K562 (cell line): ENCODE results near the gene C5orf47. TPM values are rescaled to one million over a fixed set of nuclear protein-coding genes. Genes with fewer than 3 reads are reported as not detected.

Experiments
- ATAC-seq: fragments of 200-7000 bp; cut with Tn5 transposase; 3 replicates; pipeline ENCODE4 v1.9.1; 2020; ENCODE audit warnings: moderate library complexity
- BruUV-seq: library from RNA; stranded (reverse); fragments of 400-500 nt; replicated peaks from 2 replicates; lab custom pipeline; 2021; lab: Mats Ljungman, UMichigan
- CTCF ChIA-PET: fragments of 300-600 bp; formaldehyde crosslinking; extraction: SDS; loops from one replicate; lab custom pipeline; 2021; ENCODE audit warnings: low intra/inter-chr PET ratio; lab: Yijun Ruan, JAX
- POLR2A ChIA-PET: fragments of 300-600, 350-650 bp; sonication (Branson Sonifier 250); formaldehyde crosslinking; extraction: SDS; loops from one replicate; lab custom pipeline; 2021; ENCODE audit warnings: antibody characterized with exemption, inconsistent platforms; lab: Yijun Ruan, JAX
- DNase-seq, 4 experiments: peaks; one replicate each; pipeline versions ENCODE4 v3.0.0 to v3.0.0-alpha.2; 2011 to 2018; ENCODE audit warnings: low spot score in 3 of 4, mixed read lengths in 3 of 4; ENCODE audit errors: extremely low read depth in 1 of 4
- FAIRE-seq: peaks from 2 replicates; lab custom pipeline; 2011; peaks lifted over from hg19 to GRCh38; lab: Jason Lieb, UNC
- H2AFZ ChIP-seq: 2 replicates; pipeline ENCODE4 v1.6.0; 2011; ENCODE audit warnings: low read depth, low read length, control low read depth, inconsistent platforms
- H3K27ac ChIP-seq: fragments of 200-600 bp; 3 replicates; pipeline ENCODE4 v1.8.0; 2011; ENCODE audit warnings: low read depth, mild to moderate bottlenecking, control low read depth, inconsistent platforms, low read length, moderate library complexity, mixed read lengths; ENCODE audit errors: extremely low read depth
- H3K27me3 ChIP-seq, 2 experiments: fragments of 300-600 bp in 1 of 2; 2 replicates in 1 of 2; 3 replicates in 1 of 2; pipeline versions ENCODE4 v1.6.0 to v1.8.0; 2011; ENCODE audit warnings: inconsistent platforms in 2 of 2, low read length in 2 of 2, mild to moderate bottlenecking in 1 of 2, mixed read lengths in 1 of 2, moderate library complexity in 1 of 2; ENCODE audit not compliant: control insufficient read depth in 2 of 2, insufficient read depth in 2 of 2
- H3K36me3 ChIP-seq: fragments of 300-600 bp; 3 replicates; pipeline ENCODE4 v1.8.0; 2011; ENCODE audit warnings: mild to moderate bottlenecking, low read length, inconsistent platforms; ENCODE audit not compliant: control insufficient read depth, insufficient read depth
- H3K4me1 ChIP-seq, 2 experiments: fragments of 200-600 bp in 1 of 2; replicated peaks in 1 of 2; 2 replicates in 1 of 2; 3 replicates in 1 of 2; pipeline versions ENCODE4 v1.5.1 to v1.8.0; 2011; ENCODE audit warnings: inconsistent platforms in 2 of 2, low read length in 2 of 2, mild to moderate bottlenecking in 1 of 2, mixed read lengths in 1 of 2, moderate library complexity in 1 of 2; ENCODE audit not compliant: control insufficient read depth in 2 of 2, insufficient read depth in 2 of 2
- H3K4me2 ChIP-seq: 2 replicates; pipeline ENCODE4 v1.6.1; 2011; ENCODE audit warnings: low read length, control low read depth, inconsistent platforms, mixed read lengths; ENCODE audit not compliant: insufficient read depth
- H3K4me3 ChIP-seq: fragments of 200-600 bp; sonication (generic), shearing (Covaris generic); 2 replicates; pipeline ENCODE4 v1.5.1; 2016; ENCODE audit warnings: control low read depth, inconsistent platforms
- H3K79me2 ChIP-seq: fragments of 200-600 bp; 3 replicates; pipeline ENCODE4 v1.8.0; 2011; ENCODE audit warnings: low read length, inconsistent platforms; ENCODE audit not compliant: control insufficient read depth, insufficient read depth
- H3K9ac ChIP-seq, 2 experiments: 2 replicates each; pipeline versions ENCODE4 v1.6.0 to v1.6.1; 2011; ENCODE audit warnings: low read depth in 2 of 2, low read length in 2 of 2, control low read depth in 1 of 2, inconsistent platforms in 1 of 2, mild to moderate bottlenecking in 1 of 2, mixed read lengths in 1 of 2; ENCODE audit not compliant: insufficient read depth in 1 of 2
- H3K9me1 ChIP-seq: one replicate; pipeline ENCODE4 v1.6.0; 2011; ENCODE audit warnings: inconsistent platforms, mild to moderate bottlenecking, low read length, moderate library complexity; ENCODE audit not compliant: control insufficient read depth, insufficient read depth
- H3K9me3 ChIP-seq: replicated peaks from 2 replicates; pipeline ENCODE4 v1.5.1; 2011; ENCODE audit warnings: low read depth, low read length, inconsistent platforms; ENCODE audit not compliant: control insufficient read depth, insufficient read depth
- H4K20me1 ChIP-seq: replicated peaks from 2 replicates; pipeline ENCODE4 v1.6.1; 2011; ENCODE audit warnings: low read length, inconsistent platforms, mixed read lengths; ENCODE audit not compliant: control insufficient read depth, insufficient read depth
- ADNP ChIP-seq: fragments of 200-800 bp; sonication (Bioruptor generic); IDR thresholded peaks from 2 replicates; pipeline ENCODE4 v1.6.1; 2016; ENCODE audit warnings: missing genetic modification characterization, missing compliant biosample characterization
- ATF3 ChIP-seq, 2 experiments: fragments of 450-650 bp in 1 of 2; sonication (generic) in 1 of 2; formaldehyde crosslinking in 1 of 2; IDR thresholded peaks in 1 of 2; conservative IDR thresholded peaks in 1 of 2; 2 replicates each; pipeline versions ENCODE4 v1.6.1 to v1.8.1; 2016 to 2023; ENCODE audit warnings: mild to moderate bottlenecking in 2 of 2, moderate library complexity in 2 of 2, inconsistent platforms in 1 of 2, missing genetic modification reagents in 1 of 2
- BRD4 ChIP-seq: fragments of 200-600 bp; sonication (generic); IDR thresholded peaks from 2 replicates; pipeline ENCODE4 v1.6.1; 2017; ENCODE audit warnings: inconsistent platforms
- CHD1 ChIP-seq: fragments of 200-600 bp; sonication (generic); IDR thresholded peaks from one replicate; pipeline ENCODE4 v1.6.1; 2012; ENCODE audit warnings: mild to moderate bottlenecking, moderate library complexity, low read length, inconsistent platforms
- PCBP1 ChIP-seq: fragments of 200-400 bp; formaldehyde crosslinking; IDR thresholded peaks from 2 replicates; pipeline ENCODE4 v1.6.1; 2018; ENCODE audit warnings: mild to moderate bottlenecking, low read depth, low read length; ENCODE audit not compliant: poor library complexity, severe bottlenecking
- WGBS: fragments of 100-300 bp; shearing (Covaris generic); methylation state at CpG from one replicate; pipeline ENCODE4 v1.1.6; 2016; ENCODE audit warnings: low coverage, mixed read lengths; ENCODE audit not compliant: insufficient coverage; ENCODE audit errors: missing lambda C conversion rate; 5-methylcytosine and 5-hydroxymethylcytosine counted together
- in situ Hi-C: fragments of 300-500 bp; cut with MboI; formaldehyde crosslinking; loops from 4 replicates; pipeline ENCODE4 v1.15.0; 2018; ENCODE audit warnings: inconsistent platforms, mixed read lengths
- intact Hi-C: fragments of 100-400 bp; cut with micrococcal nuclease; formaldehyde crosslinking; loops from 2 replicates; pipeline ENCODE4 v1.14.2; 2022
- polyA plus RNA-seq, 8 experiments: library from polyadenylated mRNA; depleted of rRNA in 4 of 8; stranded (reverse) in 5 of 8; unstranded in 3 of 8; fragments of >200 nt; fragmentation: Nextera tagmentation in 2 of 8; fragmentation: Illumina TruSeq in 1 of 8; extraction: Ambion mirVana in 2 of 8; extraction: Trizol in 1 of 8; gene quantifications; 2 replicates each; pipeline versions ENCODE4 v1.2.1 to v1.2.3, GENCODE V29; 2011 to 2014; ENCODE audit warnings: inconsistent platforms in 1 of 8, missing spikeins in 1 of 8
- total RNA-seq, 7 experiments: library from RNA; depleted of rRNA in 6 of 7; stranded (reverse); fragments of >200 nt in 6 of 7; fragmentation: Illumina TruSeq in 2 of 7; extraction: Trizol in 2 of 7; gene quantifications; 2 replicates each; pipeline versions ENCODE4 v1.2.1 to v1.2.3, GENCODE V29; 2011 to 2021; ENCODE audit warnings: low replicate concordance in 1 of 7

Gene C5orf47
- total and polyA plus RNA-seq, 9 of the 15 experiments (the other 6 are each of a cell fraction or from before 2014, with no cell fraction given) = 0.08 TPM; not detected in 8

GRCh38 chr5:173989432-173990082, 587 bp downstream of the C5orf47 start:
- Histone ChIP-seq H3K27me3 (peaks cover 0 to 7% of the 10 kb centered on the region in 2 experiments; a peak in 1 of 5 replicates), H3K9me1 (no peaks in the 10 kb centered on the region), H3K9me3 (no peaks in the 10 kb centered on the region), H3K36me3 (no peaks in the 10 kb centered on the region), H2AFZ (no peak overlapping the region), H3K79me2 (no peaks in the 10 kb centered on the region), H3K4me1 (peaks cover 0 to 7% of the 10 kb centered on the region in 2 experiments; a peak in 2 of 5 replicates), H3K9ac (no peak overlapping the region), H3K4me2 (no peak overlapping the region), H4K20me1 (no peaks in the 10 kb centered on the region), H3K27ac (no peak overlapping the region), H3K4me3 (no peak overlapping the region)
- no peak for DNase-seq
- no peak for ATAC-seq
- ChIA-PET POLR2A (no interaction called here), CTCF (no interaction called here)
- no TSS peak for BruUV-seq
- TF ChIP-seq CHD1 (no peak), ATF3 (IDR thresholded peaks at IDR 0.05) (peak; percentile 12; the same call in 1 of the 2 replicates), ATF3 (CRISPR knock-in tag; conservative IDR thresholded peaks at IDR 0.05) (no peak), PCBP1 (peak; percentile 13), BRD4 (no peak), ADNP (tag) (no peak)
- in situ Hi-C loops (no loop called here), intact Hi-C loops (no loop called here)
- 60% methylated on average over 30 of the region's 41 CpGs for WGBS
- no peak for FAIRE-seq
